A549 (cell line): ENCODE results near the gene ZNF860.

Source experiments
- CTCF ChIP-seq: fragments of >200 bp; sonication (Bioruptor Twin); formaldehyde crosslinking; IDR thresholded peaks from 3 replicates; pipeline ENCODE4 v1.5.1; 2016
- ELK1 ChIP-seq: fragments of 150-350 bp; IDR thresholded peaks from 2 replicates; pipeline ENCODE4 v1.6.1; 2014; ENCODE audit warnings: low read depth, mild to moderate bottlenecking, low read length
- EP300 ChIP-seq, 2 experiments: fragments of >200 bp; sonication (Bioruptor Twin); formaldehyde crosslinking; IDR thresholded peaks; 2 replicates in 1 of 2; 3 replicates in 1 of 2; pipeline ENCODE4 v1.6.1; 2016 to 2017
- HOXB13 ChIP-seq: fragments of 250-450 bp; sonication (Bioruptor Pico); IDR thresholded peaks from 2 replicates; pipeline ENCODE4 v1.5.0; 2020; ENCODE audit warnings: low read depth, mild to moderate bottlenecking, moderate library complexity
- KDM1A ChIP-seq: fragments of 200-600 bp; sonication (generic); IDR thresholded peaks from 2 replicates; pipeline ENCODE4 v1.6.1; 2016; ENCODE audit warnings: low read depth, mild to moderate bottlenecking
- NFE2L2 ChIP-seq: fragments of 150-350 bp; conservative IDR thresholded peaks from 2 replicates; pipeline ENCODE4 v1.6.1; 2014; ENCODE audit warnings: low read length
- PHF8 ChIP-seq: fragments of 200-600 bp; sonication (generic); IDR thresholded peaks from 2 replicates; pipeline ENCODE4 v1.6.1; 2016; ENCODE audit warnings: low read depth, mild to moderate bottlenecking, antibody characterized with exemption, moderate library complexity, borderline replicate concordance
- POLR2A ChIP-seq: IDR thresholded peaks from 2 replicates; pipeline ENCODE4 v1.6.1; 2012; ENCODE audit warnings: mild to moderate bottlenecking, low read length
- RAD21 ChIP-seq, 2 experiments: fragments of >200 bp in 1 of 2; sonication (Bioruptor Twin) in 1 of 2; formaldehyde crosslinking in 1 of 2; IDR thresholded peaks in 1 of 2; conservative IDR thresholded peaks in 1 of 2; 2 replicates in 1 of 2; 3 replicates in 1 of 2; pipeline ENCODE4 v1.6.1; 2012 to 2018; ENCODE audit warnings: inconsistent platforms in 1 of 2
- RFX5 ChIP-seq: fragments of 450-650 bp; IDR thresholded peaks from 2 replicates; pipeline ENCODE4 v1.7.1; 2014; ENCODE audit warnings: antibody characterized with exemption, mild to moderate bottlenecking, moderate library complexity
- TF ChIP-seq, protein P1 (sequence below): fragments of 450-650 bp; IDR thresholded peaks from 2 replicates; pipeline ENCODE4 v1.6.1; 2014; ENCODE audit warnings: antibody characterized with exemption
- TF ChIP-seq, protein P2 (sequence below): fragments of 250-450 bp; sonication (Bioruptor Pico); IDR thresholded peaks from 2 replicates; pipeline ENCODE4 v1.5.0; 2021; ENCODE audit warnings: mild to moderate bottlenecking, moderate library complexity, borderline replicate concordance
- TF ChIP-seq, protein P3 (sequence below): IDR thresholded peaks from 2 replicates; pipeline ENCODE4 v1.6.1; 2012

- TF ChIP-seq, protein P1, sequence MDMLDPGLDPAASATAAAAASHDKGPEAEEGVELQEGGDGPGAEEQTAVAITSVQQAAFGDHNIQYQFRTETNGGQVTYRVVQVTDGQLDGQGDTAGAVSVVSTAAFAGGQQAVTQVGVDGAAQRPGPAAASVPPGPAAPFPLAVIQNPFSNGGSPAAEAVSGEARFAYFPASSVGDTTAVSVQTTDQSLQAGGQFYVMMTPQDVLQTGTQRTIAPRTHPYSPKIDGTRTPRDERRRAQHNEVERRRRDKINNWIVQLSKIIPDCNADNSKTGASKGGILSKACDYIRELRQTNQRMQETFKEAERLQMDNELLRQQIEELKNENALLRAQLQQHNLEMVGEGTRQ, result no peak
- TF ChIP-seq ELK1, result no peak
- no peak for TF ChIP-seq EP300 (IDR thresholded peaks at IDR 0.05)
- no peak for TF ChIP-seq KDM1A
- TF ChIP-seq CTCF, result no peak
- no peak for TF ChIP-seq POLR2A
- TF ChIP-seq HOXB13 (CRISPR knock-in tag), result no peak
- TF ChIP-seq, protein P2, sequence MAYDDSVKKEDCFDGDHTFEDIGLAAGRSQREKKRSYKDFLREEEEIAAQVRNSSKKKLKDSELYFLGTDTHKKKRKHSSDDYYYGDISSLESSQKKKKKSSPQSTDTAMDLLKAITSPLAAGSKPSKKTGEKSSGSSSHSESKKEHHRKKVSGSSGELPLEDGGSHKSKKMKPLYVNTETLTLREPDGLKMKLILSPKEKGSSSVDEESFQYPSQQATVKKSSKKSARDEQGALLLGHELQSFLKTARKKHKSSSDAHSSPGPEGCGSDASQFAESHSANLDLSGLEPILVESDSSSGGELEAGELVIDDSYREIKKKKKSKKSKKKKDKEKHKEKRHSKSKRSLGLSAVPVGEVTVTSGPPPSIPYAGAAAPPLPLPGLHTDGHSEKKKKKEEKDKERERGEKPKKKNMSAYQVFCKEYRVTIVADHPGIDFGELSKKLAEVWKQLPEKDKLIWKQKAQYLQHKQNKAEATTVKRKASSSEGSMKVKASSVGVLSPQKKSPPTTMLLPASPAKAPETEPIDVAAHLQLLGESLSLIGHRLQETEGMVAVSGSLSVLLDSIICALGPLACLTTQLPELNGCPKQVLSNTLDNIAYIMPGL (CRISPR knock-in tag), result no peak
- no peak for TF ChIP-seq RAD21 (conservative IDR thresholded peaks at IDR 0.05 in 1 of 2, IDR thresholded peaks at IDR 0.05 in 1 of 2)
- TF ChIP-seq, protein P3, sequence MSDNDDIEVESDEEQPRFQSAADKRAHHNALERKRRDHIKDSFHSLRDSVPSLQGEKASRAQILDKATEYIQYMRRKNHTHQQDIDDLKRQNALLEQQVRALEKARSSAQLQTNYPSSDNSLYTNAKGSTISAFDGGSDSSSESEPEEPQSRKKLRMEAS, result no peak
- TF ChIP-seq RFX5, result no peak
- TF ChIP-seq NFE2L2, result no peak
- TF ChIP-seq PHF8, result no peak
These were observed 29.3 kb upstream of the ZNF860 start for GRCh38 chr3:31952205-31952604.
